PC-9 (cell line): ENCODE data around the gene SLC12A3. TPM values are rescaled to one million over a fixed set of nuclear protein-coding genes. Genes with fewer than 3 reads are reported as not detected.

Source experiments
- BruUV-seq: library from RNA; stranded (reverse); fragments of 400-500 nt; replicated peaks from 2 replicates; lab custom pipeline; 2021; lab: Mats Ljungman, UMichigan
- CTCF ChIA-PET: fragments of 300-600 bp; sonication (Branson Sonifier 250); formaldehyde crosslinking; loops from one replicate; lab custom pipeline; 2022; ENCODE audit warnings: antibody characterized with exemption; lab: Charles Lee
- POLR2A ChIA-PET: fragments of 300-600 bp; sonication (Branson Sonifier 250); formaldehyde crosslinking; loops from one replicate; lab custom pipeline; 2022; ENCODE audit warnings: antibody characterized with exemption; ENCODE audit not compliant: unreplicated experiment; lab: Charles Lee
- DNase-seq, 2 experiments: peaks; one replicate each; pipeline versions ENCODE4 v3.0.0 to v3.0.0-alpha.2; 2015 to 2022; ENCODE audit warnings: mixed read lengths in 1 of 2
- H2AFZ ChIP-seq: fragments of 200-600 bp; sonication (generic); 2 replicates; pipeline ENCODE4 v1.8.1; 2017; ENCODE audit warnings: antibody characterized with exemption
- H3F3A ChIP-seq: fragments of 200-600 bp; sonication (generic); 2 replicates; pipeline ENCODE4 v1.8.1; 2017; ENCODE audit warnings: antibody characterized with exemption, mild to moderate bottlenecking, low read depth; ENCODE audit not compliant: insufficient read depth
- H3K27ac ChIP-seq: fragments of 200-600 bp; sonication (generic); 2 replicates; pipeline ENCODE4 v1.6.1; 2016; ENCODE audit warnings: mixed run types
- H3K27me3 ChIP-seq: fragments of 200-600 bp; sonication (generic); 2 replicates; pipeline ENCODE4 v1.6.1; 2016; ENCODE audit warnings: low read depth, mixed run types; ENCODE audit not compliant: insufficient read depth
- H3K36me3 ChIP-seq: fragments of 200-600 bp; sonication (generic); 2 replicates; pipeline ENCODE4 v1.6.1; 2016; ENCODE audit warnings: low read depth, mixed run types
- H3K4me1 ChIP-seq: fragments of 200-600 bp; sonication (generic); replicated peaks from 2 replicates; pipeline ENCODE4 v1.6.1; 2016; ENCODE audit warnings: mixed run types; ENCODE audit not compliant: insufficient read depth
- H3K4me2 ChIP-seq: fragments of 200-600 bp; sonication (generic); 2 replicates; pipeline ENCODE4 v1.6.1; 2017; ENCODE audit warnings: mixed run types
- H3K4me3 ChIP-seq: fragments of 200-600 bp; sonication (generic); 2 replicates; pipeline ENCODE4 v1.6.1; 2016; ENCODE audit warnings: mixed run types
- H3K79me2 ChIP-seq: fragments of 200-600 bp; sonication (generic); 2 replicates; pipeline ENCODE4 v1.6.1; 2017; ENCODE audit warnings: low read depth, mixed run types
- H3K9me2 ChIP-seq: fragments of 200-600 bp; sonication (generic); 2 replicates; pipeline ENCODE4 v1.8.1; 2017; ENCODE audit warnings: mild to moderate bottlenecking; ENCODE audit not compliant: insufficient read depth
- H3K9me3 ChIP-seq: fragments of 200-600 bp; sonication (generic); 2 replicates; pipeline ENCODE4 v1.8.1; 2016; ENCODE audit warnings: low read depth; ENCODE audit not compliant: insufficient read depth
- H4K20me1 ChIP-seq: fragments of 200-600 bp; sonication (generic); 2 replicates; pipeline ENCODE4 v1.8.1; 2017; ENCODE audit not compliant: insufficient read depth
- EZH2 ChIP-seq: fragments of 200-600 bp; sonication (generic); IDR thresholded peaks from 2 replicates; pipeline ENCODE4 v1.8.0; 2017; ENCODE audit warnings: antibody characterized with exemption, low read depth
- intact Hi-C: fragments of 100-400 bp; cut with micrococcal nuclease; formaldehyde crosslinking; loops from one replicate; pipeline ENCODE4 v1.10.0; 2022; ENCODE audit not compliant: unreplicated experiment
- total RNA-seq: library from RNA; stranded (reverse); gene quantifications from 2 replicates; pipeline ENCODE4 v1.2.3, GENCODE V29; 2021
- TF ChIP-seq, protein P1 (sequence below): fragments of 200-600 bp; sonication (generic); conservative IDR thresholded peaks from 2 replicates; pipeline ENCODE4 v1.6.1; 2017; ENCODE audit warnings: mixed run types, antibody characterized with exemption, mild to moderate bottlenecking, moderate library complexity

The SLC12A3 gene
- total RNA-seq, 1 experiment from 2014 or later: 0.26 TPM

- intact Hi-C loops: loop anchor here (5.0 kb wide), 1 partner anchor 158 kb away; no protein-coding TSS in a partner anchor
- DNase-seq: no peak
- ChIA-PET CTCF (no interaction called here), POLR2A (no interaction called here)
- Histone ChIP-seq H3K27ac (no peak overlapping the region), H3K9me2 (no peaks in the 10 kb centered on the region), H3F3A (peaks cover 10% of the 10 kb centered on the region), H4K20me1 (no peaks in the 10 kb centered on the region), H3K79me2 (no peaks in the 10 kb centered on the region), H3K9me3 (no peaks in the 10 kb centered on the region), H3K4me2 (no peak overlapping the region), H3K36me3 (no peaks in the 10 kb centered on the region), H2AFZ (no peak overlapping the region), H3K27me3 (no peaks in the 10 kb centered on the region), H3K4me1 (peaks cover 5% of the 10 kb centered on the region), H3K4me3 (no peak overlapping the region)
- no TSS peak for BruUV-seq
- TF ChIP-seq EZH2: no peak
- TF ChIP-seq, protein P1, sequence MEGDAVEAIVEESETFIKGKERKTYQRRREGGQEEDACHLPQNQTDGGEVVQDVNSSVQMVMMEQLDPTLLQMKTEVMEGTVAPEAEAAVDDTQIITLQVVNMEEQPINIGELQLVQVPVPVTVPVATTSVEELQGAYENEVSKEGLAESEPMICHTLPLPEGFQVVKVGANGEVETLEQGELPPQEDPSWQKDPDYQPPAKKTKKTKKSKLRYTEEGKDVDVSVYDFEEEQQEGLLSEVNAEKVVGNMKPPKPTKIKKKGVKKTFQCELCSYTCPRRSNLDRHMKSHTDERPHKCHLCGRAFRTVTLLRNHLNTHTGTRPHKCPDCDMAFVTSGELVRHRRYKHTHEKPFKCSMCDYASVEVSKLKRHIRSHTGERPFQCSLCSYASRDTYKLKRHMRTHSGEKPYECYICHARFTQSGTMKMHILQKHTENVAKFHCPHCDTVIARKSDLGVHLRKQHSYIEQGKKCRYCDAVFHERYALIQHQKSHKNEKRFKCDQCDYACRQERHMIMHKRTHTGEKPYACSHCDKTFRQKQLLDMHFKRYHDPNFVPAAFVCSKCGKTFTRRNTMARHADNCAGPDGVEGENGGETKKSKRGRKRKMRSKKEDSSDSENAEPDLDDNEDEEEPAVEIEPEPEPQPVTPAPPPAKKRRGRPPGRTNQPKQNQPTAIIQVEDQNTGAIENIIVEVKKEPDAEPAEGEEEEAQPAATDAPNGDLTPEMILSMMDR: no peak
Observed at GRCh38 chr16:56950051-56950450, 85.0 kb downstream of the SLC12A3 start.

DNA sequence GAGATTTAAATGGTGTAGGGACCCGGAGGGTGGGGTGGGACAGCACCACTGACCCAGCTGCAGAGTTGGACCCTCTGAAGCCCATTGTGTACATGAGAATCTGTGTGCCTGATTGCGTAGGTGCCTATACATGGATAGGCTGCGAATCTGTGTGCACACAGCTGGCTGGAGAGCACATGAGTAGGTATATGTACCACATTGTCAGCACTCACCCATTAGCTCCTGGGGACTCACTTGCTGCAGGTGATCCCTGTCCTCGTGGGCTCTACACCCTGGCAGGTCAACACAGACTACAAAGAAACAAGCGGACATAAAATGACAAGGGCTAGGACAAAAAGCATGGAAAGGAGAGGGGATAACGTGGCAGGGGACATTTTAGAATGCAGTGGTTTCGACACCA lies 85.4 kb downstream of the SLC12A3 start:
- BruUV-seq: no TSS peak
- no peak overlapping the region for H3K4me3 ChIP-seq
- POLR2A ChIA-PET: no interaction called here
- H3K9me3 ChIP-seq: no peaks in the 10 kb centered on the region
- no peak for DNase-seq
- H3K27ac ChIP-seq: no peak overlapping the region
- TF ChIP-seq EZH2: no peak
- TF ChIP-seq, protein P1: no peak
- CTCF ChIA-PET: no interaction called here
- H3K79me2 ChIP-seq: no peaks in the 10 kb centered on the region
- H3K4me2 ChIP-seq: no peak overlapping the region
- peaks cover 6% of the 10 kb centered on the region for H3F3A ChIP-seq
- no peaks in the 10 kb centered on the region for H4K20me1 ChIP-seq
- H3K27me3 ChIP-seq: no peaks in the 10 kb centered on the region
- H3K4me1 ChIP-seq: peaks cover under 1% of the 10 kb centered on the region
- H2AFZ ChIP-seq: no peak overlapping the region
- intact Hi-C loops: loop anchor here (5.0 kb wide), 1 partner anchor 158 kb away; no protein-coding TSS in a partner anchor
- no peaks in the 10 kb centered on the region for H3K36me3 ChIP-seq
- no peaks in the 10 kb centered on the region for H3K9me2 ChIP-seq

GRCh38 chr16:56950881-56951771 lies 86.1 kb downstream of the SLC12A3 start:
- no peaks in the 10 kb centered on the region for H3K36me3 ChIP-seq
- no TSS peak for BruUV-seq
- H3K4me1 ChIP-seq: no peaks in the 10 kb centered on the region
- H3K27ac ChIP-seq: no peak overlapping the region
- H3K9me2 ChIP-seq: no peaks in the 10 kb centered on the region
- CTCF ChIA-PET: interaction anchor here (0.7 kb wide), 1 partner anchor 167 kb away, joined by 3 read pairs; no protein-coding TSS in a partner anchor
- no peaks in the 10 kb centered on the region for H4K20me1 ChIP-seq
- H2AFZ ChIP-seq: no peak overlapping the region
- no peaks in the 10 kb centered on the region for H3K27me3 ChIP-seq
- no peak overlapping the region for H3K4me3 ChIP-seq
- no peaks in the 10 kb centered on the region for H3K9me3 ChIP-seq
- intact Hi-C loops: loop anchor here (5.0 kb wide), 1 partner anchor 159 kb away; no protein-coding TSS in a partner anchor
- DNase-seq: peak in 1 of 2 experiments; percentile 33
- no peaks in the 10 kb centered on the region for H3K79me2 ChIP-seq
- H3K4me2 ChIP-seq: no peak overlapping the region
- POLR2A ChIA-PET: no interaction called here
- H3F3A ChIP-seq: peaks cover 2% of the 10 kb centered on the region; the same call in 1 of the 2 replicates
- TF ChIP-seq EZH2: no peak
- TF ChIP-seq, protein P1: peak; percentile 52; the same call in 1 of the 2 replicates
